Measurements from ENCODE around the gene CACUL1.

The CACUL1 gene

GRCh38 chr10:118735294-118735693 lies 19.5 kb downstream of the CACUL1 start:
- no peaks in the 10 kb centered on the region for H3K9me3 ChIP-seq (ENCODE audit: control insufficient read depth, insufficient read depth, low read length)
- H3K4me2 ChIP-seq (ENCODE audit: low read length), result no peak overlapping the region
- no peaks in the 10 kb centered on the region for H3K9me2 ChIP-seq (replicated peaks; ENCODE audit: control insufficient read depth, low read length)
- no peaks in the 10 kb centered on the region for H3K27me3 ChIP-seq (ENCODE audit: control insufficient read depth, low read length)
- peaks cover 8% of the 10 kb centered on the region; the same call in 1 of the 2 replicates for H4K20me1 ChIP-seq (ENCODE audit: control insufficient read depth, insufficient read depth, low read depth, low read length)
- H3F3A ChIP-seq (ENCODE audit: control insufficient read depth, insufficient read depth), result peaks cover 8% of the 10 kb centered on the region; the same call in 1 of the 2 replicates
- TF ChIP-seq, protein P1, sequence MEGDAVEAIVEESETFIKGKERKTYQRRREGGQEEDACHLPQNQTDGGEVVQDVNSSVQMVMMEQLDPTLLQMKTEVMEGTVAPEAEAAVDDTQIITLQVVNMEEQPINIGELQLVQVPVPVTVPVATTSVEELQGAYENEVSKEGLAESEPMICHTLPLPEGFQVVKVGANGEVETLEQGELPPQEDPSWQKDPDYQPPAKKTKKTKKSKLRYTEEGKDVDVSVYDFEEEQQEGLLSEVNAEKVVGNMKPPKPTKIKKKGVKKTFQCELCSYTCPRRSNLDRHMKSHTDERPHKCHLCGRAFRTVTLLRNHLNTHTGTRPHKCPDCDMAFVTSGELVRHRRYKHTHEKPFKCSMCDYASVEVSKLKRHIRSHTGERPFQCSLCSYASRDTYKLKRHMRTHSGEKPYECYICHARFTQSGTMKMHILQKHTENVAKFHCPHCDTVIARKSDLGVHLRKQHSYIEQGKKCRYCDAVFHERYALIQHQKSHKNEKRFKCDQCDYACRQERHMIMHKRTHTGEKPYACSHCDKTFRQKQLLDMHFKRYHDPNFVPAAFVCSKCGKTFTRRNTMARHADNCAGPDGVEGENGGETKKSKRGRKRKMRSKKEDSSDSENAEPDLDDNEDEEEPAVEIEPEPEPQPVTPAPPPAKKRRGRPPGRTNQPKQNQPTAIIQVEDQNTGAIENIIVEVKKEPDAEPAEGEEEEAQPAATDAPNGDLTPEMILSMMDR (IDR thresholded peaks at IDR 0.05; ENCODE audit: low read depth, low read length, poor library complexity, severe bottlenecking), result no peak
- no peak for TF ChIP-seq EZH2phosphoT487 (IDR thresholded peaks at IDR 0.05; ENCODE audit: borderline replicate concordance, low read length)
- H3K79me2 ChIP-seq (ENCODE audit: control insufficient read depth, low read length), result peaks cover 100% of the 10 kb centered on the region
- peaks cover 40% of the 10 kb centered on the region for H3K4me1 ChIP-seq (ENCODE audit: control insufficient read depth, low read length)
- H3K36me3 ChIP-seq (ENCODE audit: control insufficient read depth, low read length), result no peaks in the 10 kb centered on the region; the same call in 1 of the 2 replicates
- no peak overlapping the region for H3K27ac ChIP-seq (ENCODE audit: low read depth, low read length)
- H3K4me3 ChIP-seq (ENCODE audit: low read length), result no peak overlapping the region

GRCh38 chr10:118734475-118734874 lies 20.3 kb downstream of the CACUL1 start:
- Histone ChIP-seq H3K27ac (ENCODE audit: low read depth, low read length) (no peak overlapping the region), H3K4me1 (ENCODE audit: control insufficient read depth, low read length) (peaks cover 49% of the 10 kb centered on the region), H3K9me3 (ENCODE audit: control insufficient read depth, insufficient read depth, low read length) (no peaks in the 10 kb centered on the region), H3K36me3 (ENCODE audit: control insufficient read depth, low read length) (no peaks in the 10 kb centered on the region; the same call in 1 of the 2 replicates), H3K79me2 (ENCODE audit: control insufficient read depth, low read length) (peaks cover 99% of the 10 kb centered on the region), H3K9me2 (replicated peaks; ENCODE audit: control insufficient read depth, low read length) (no peaks in the 10 kb centered on the region), H3K4me2 (ENCODE audit: low read length) (no peak overlapping the region), H3K27me3 (ENCODE audit: control insufficient read depth, low read length) (no peaks in the 10 kb centered on the region), H3K4me3 (ENCODE audit: low read length) (no peak overlapping the region), H3F3A (ENCODE audit: control insufficient read depth, insufficient read depth) (peaks cover 13% of the 10 kb centered on the region; the same call in 1 of the 2 replicates), H4K20me1 (ENCODE audit: control insufficient read depth, insufficient read depth, low read depth, low read length) (peaks cover 8% of the 10 kb centered on the region; the same call in 1 of the 2 replicates)
- TF ChIP-seq, protein P1 (IDR thresholded peaks at IDR 0.05; ENCODE audit: low read depth, low read length, poor library complexity, severe bottlenecking), result peak; percentile 41
- no peak for TF ChIP-seq EZH2phosphoT487 (IDR thresholded peaks at IDR 0.05; ENCODE audit: borderline replicate concordance, low read length)

- H3K4me2 ChIP-seq (ENCODE audit: low read length), result no peak overlapping the region
- H3K4me3 ChIP-seq (ENCODE audit: low read length), result no peak overlapping the region
- H3K9me2 ChIP-seq (replicated peaks; ENCODE audit: control insufficient read depth, low read length), result no peaks in the 10 kb centered on the region
- H3K9me3 ChIP-seq (ENCODE audit: control insufficient read depth, insufficient read depth, low read length), result no peaks in the 10 kb centered on the region
- peaks cover 13% of the 10 kb centered on the region; the same call in 1 of the 2 replicates for H3F3A ChIP-seq (ENCODE audit: control insufficient read depth, insufficient read depth)
- no peak overlapping the region for H3K27ac ChIP-seq (ENCODE audit: low read depth, low read length)
- H3K4me1 ChIP-seq (ENCODE audit: control insufficient read depth, low read length), result peaks cover 49% of the 10 kb centered on the region
- TF ChIP-seq, protein P1 (IDR thresholded peaks at IDR 0.05; ENCODE audit: low read depth, low read length, poor library complexity, severe bottlenecking), result no peak
- TF ChIP-seq EZH2phosphoT487 (IDR thresholded peaks at IDR 0.05; ENCODE audit: borderline replicate concordance, low read length), result no peak
- H4K20me1 ChIP-seq (ENCODE audit: control insufficient read depth, insufficient read depth, low read depth, low read length), result peaks cover 12% of the 10 kb centered on the region; the same call in 1 of the 2 replicates
- H3K27me3 ChIP-seq (ENCODE audit: control insufficient read depth, low read length), result no peaks in the 10 kb centered on the region
- H3K36me3 ChIP-seq (ENCODE audit: control insufficient read depth, low read length), result peaks cover 10% of the 10 kb centered on the region
- H3K79me2 ChIP-seq (ENCODE audit: control insufficient read depth, low read length), result peaks cover 99% of the 10 kb centered on the region
These were observed 22.3 kb downstream of the CACUL1 start for GRCh38 chr10:118732245-118733165.
